ENCODE data around the gene CD248.

Gene CD248

DNA sequence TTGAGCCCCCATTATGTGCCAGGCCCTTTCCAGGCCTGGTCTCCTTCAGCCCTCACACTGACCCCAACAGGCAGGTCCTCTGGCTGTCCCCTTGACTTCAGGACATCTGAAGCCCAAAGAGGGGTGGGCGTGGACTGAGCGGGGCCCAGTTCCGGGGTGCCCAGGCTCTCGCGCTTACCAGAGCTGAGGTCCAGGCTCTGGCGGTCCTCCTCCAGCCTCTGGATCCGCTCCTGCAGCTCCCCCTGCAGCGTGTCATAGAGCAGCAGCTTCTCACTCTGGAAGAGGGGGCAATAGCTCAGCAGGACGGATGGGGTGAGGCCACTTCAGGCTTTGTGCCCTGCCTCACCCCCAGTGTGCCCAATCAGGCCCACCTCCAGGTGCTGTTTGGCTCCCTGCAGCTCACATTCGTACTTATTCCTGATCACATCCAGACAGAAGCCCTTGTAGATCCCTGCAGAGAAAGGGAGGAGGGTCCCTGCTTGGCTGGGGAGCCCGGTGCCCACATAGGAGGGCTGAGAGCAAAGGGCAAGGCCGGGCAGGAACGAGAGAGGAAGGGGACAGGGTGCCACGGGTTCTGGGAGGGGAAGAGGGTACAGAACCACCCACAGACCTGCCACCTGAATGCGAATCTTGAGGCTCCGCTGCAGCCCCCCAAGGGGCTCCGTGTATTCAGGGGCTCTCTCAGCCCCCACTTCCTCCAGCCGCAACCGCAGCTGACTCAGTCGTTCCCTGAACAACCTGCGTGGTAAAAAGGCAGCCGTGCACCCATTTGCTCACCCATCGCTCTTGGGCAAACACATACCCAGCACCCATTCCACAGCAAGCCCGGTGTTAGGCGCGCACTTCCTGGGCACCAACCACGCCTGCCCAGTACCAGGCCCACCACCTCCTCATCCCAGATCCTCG lies 24.0 kb upstream of the CD248 start:
- DNase-seq = no peak

DNA sequence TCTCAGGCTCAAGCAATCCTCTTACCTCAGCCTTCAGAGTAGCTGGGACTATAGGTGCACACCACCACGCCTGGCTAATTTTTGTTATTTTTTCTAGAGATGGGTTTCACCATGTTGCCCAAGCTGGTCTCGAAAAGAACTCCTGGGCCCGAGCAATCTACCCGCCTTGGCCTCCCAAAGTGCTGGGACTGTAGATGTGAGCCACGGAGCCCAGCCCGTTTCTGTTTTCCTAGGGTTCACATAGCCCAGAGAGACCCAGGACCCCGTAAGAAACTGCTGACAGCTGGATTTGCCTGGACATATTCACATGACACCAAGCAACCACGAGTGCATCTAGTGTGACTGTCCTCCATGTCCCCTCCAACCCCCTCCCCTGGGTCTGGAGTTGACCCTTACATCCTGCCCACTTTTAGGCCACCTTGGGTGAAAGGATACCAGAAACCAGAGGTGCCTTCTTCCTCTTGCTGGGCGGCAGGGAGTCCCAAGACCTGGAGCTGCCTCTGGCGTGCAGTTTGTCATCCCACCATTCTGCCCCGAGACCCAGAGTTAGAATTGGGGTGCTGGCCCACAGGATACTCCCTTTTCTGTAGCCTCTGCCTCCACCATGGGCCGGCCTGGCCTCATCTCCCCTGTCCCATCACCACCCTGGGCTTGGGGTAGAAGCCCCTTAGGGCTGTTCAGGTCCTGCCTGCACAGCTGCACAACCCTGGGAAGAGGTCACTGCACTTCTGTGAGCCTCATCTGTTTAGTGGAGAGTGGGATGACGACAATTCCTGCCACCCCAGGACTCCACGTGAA lies 23.0 kb upstream of the CD248 start:
- DNase-seq = no peak

DNA sequence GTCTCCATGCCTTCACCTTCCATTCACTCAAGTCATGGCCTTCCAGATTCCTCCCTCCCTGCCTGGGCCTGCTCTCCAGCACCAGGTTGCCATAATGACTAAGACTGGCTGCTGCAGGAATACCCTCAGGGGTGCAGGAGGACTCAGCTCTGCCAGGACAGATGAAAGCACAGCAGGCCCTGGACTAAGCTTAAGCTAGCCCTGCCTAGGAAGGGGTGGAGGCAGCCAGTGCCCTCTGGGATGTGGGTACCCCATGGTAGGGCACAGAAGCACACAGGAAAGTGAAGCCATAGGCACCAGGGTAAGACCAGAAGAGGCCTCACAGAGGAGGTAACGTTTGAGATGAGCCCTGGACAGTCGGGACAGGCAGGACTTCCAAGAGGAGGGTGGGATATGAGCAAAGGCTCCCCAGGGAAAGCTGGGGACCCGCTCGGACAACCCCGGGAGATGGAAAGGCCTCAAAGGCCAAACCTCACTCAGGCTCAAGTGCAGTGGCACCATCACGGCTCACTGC lies 22.4 kb upstream of the CD248 start:
- DNase-seq = no peak

DNA sequence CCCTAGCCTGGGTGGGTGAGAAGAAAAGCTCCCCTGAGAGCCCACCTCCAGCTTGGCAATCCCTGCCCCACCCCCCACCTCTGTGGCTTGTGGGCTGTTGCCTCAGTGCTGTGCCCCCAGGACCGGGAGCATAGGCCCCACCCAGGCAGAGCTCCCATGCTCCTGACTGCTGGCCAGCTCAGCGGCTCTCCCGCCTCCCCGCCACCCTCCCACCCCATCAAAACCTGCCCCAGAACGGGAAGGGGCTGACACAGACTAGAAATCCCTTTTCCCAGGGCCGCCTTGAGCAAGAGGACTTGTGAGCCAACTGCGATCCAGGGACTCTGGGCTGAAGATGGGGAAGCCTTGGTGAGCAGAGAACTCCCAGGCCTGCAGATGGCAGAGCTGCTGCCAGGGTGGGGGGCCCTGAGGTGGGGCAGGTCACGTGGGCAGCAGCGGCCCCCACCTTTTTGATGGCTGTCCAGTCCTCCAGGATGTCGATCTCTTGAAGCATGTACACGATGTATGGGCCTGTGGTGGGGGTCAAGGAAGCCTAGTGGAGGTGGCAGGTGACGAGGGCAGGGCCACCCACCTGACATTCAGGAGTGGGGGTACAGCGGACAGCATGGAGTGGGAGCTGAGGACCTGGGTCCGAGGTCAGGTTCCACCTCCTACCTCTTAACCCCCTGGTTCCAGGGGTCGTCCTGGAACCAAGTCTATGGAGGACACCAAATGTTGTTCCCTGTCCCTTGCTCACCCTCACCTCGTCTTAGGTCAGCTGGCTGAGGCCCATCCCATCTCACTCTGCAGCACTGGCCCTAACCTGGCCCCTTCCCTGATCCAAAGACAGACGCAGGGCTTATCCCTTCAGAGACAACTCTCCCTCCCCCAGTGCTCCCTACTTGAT lies 21.7 kb upstream of the CD248 start:
- no peak for DNase-seq

DNA sequence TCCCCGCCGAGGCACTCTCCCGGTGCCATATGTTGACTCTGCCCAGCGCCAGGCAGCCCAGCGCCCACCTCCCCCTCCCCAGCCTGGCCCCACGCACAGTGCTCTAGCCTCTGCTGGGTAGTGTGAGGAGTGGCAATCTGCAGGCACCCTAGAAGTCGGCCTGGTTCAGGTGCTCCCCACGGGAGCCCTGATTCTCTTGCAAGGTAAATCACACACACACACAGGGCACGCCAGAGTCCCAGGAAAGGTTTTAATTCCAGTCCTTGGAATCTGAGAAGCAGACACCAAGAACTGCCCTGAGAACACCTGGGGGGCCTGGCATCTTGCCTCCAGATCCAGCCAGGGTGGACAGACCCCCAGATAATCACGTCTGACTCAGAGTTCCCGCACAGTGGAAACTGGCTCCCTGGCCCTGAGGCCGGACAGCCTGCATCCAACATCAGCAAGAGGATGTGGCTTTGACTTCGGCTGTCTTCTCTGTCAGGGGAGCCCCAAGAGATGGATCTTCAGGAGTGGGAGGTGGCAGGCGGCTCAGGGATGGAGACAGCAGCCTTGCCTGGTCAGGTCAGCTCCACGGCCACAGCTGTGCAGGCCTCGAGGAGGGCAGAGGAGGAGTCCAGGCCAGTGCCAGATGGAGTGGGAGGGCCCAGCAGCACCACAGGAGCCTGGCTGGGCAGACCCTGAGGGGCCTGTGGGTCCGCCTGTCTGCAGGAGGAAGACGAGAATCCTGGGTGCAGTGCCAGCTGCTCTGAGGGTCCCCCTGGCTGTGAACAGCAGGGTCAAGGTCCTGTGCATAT lies 20.5 kb upstream of the CD248 start:
- DNase-seq = no peak

DNA sequence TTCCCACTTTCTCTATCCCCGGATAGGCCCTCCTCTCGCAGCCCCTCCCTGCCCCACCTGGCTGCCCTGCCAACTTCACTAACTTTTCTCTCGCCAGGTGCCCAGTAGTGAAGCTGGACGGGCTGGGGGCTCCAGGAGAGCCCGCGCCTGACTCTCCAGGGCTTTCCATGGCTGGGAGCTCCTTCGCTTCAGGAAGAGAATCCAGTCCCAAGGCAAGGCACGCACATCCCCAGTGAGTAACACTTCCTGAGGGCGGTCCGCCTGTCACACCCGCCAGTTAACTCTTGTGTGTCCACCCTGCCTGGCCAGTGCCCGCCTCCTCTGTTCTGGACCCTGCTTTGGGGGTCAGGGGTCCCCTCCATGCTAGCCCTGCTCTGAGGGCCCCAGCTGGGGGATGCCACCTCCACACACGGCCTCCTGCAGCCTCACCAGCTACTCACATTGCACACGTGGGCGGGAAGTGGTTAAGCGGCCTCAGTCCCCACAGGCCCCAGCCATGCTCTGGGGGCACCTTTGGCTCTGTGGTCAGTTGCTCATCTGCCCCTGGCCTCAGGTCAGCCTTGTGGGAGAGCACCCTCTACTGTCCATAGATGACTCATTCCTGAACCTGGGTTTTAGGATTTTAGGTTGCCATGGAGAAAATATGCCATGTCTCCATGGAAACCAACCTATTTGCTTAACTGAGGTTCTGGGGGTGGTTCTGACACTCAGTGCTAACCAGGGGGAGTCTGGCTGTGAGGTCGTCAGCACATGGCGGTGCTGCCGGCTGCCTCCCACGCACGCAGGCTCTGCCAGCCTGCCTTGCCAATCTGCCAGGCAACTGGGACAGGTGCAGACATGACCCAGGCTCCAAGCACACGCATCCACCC lies 19.6 kb upstream of the CD248 start, which contains the start of gene RIN1:
TSS of gene RIN1 (minus strand) at position 201 of the 869 bp plus-strand sequence. CDS start at position 169, 32 bp downstream.
- peak; percentile 73 for DNase-seq

DNA sequence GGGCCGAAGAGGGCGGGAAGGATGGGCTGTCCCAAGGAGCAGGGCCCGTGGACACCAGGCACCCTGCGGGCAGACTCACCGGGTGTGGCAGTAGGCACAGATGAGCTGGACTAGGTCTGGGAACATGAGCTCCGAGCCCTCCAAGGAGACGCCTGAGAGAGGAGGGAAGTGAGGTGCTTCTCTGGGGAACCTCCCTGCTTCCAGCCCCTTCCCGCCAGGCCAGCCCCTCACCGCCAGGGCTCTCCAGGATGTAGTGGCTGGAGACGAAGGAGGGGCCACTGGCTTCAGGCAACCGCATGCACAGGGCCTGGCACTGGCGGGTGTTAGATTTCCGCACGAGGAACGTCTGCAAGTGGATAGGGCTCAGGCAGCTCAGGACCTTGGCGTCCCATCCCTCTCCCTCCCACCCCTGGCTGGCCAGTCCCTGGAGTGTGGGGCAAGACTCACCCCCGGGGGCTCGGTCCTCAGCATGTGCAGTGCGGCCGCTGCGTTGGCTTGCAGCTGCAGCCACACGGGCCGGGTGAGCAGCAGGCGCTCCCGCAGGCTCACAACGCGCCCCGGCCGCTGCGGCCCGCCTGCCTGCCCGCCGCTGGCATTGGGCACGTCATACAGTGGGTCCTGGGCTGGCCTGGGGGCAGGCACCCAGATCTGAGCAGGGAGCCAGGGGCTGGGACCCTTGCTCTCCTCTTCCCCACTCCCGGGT lies 18.8 kb upstream of the CD248 start:
- no peak for DNase-seq

DNA sequence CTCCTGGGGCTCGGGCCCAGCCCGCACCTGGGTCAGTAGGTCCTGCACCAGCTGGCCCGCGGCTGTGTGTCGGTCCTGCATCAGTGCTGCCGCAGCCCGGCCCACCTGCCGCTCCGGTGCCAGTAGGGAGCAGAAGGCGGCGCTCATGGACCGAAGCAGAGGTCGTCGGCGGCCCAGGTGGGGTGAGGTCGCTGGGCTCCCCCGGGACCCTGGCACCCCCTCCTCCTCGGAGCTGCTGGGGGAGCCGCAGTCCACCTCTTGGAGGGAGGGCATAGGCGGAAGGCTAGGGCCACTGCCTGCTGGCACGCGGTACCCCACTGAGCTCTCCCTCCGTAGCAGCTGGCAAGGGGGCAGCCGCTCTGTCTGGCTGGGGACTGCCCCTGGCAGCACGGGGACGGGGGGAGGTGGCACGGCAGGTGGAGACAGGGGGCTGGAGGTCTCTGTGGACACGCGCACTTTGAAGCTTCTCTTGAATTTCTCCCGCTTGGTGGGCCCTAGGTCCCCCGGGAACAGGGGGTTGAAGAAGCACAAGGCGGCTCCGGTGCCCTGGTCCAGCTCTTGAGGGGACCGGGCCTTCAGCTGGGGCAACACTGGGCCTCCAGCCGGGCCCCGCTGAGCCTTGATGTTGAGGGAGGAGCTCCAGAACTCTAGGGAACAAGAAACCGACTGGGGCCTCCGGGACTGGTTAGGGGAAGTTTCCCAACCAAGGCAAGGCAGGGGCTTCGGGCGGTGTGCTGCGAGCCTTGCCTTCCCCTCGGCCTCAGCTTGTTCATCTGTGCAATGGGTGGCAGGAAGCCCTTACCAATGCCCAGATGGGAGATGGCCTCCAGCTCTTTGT lies 18.0 kb upstream of the CD248 start:
- no peak for DNase-seq

DNA sequence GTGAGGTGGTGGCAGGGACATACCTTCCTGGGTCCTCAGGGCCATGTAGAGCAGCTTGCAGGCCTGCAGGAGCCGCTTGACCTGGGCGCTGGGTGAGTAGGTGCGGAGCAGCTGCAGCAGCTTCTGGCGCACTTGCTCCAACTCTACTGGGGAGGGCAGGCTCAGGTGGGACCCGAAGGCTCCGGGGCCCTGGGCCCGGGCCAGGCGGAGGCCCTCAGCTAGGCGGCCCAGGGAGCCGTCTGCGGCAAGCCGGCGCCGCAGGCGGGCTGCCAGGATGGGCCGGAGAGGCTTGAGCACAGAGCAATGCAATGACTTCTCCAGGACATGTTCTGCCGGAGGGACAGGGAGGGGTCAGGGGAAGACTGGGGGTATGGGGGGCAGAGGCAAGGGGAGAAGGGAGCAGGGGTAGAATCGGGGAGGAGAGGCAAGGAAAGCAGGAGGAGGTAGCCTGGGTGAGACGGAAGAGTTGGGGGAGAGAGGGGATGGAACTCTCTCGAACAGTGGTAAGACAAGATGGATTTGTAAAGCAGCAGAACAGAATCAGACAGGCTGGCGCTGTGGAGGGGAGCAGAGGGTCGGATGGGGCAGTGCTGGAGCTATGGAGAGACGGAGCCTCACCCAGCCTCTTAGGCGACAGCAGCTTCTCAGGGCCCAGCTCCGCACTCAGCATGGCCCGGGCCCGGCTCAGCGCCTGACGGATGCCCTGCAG lies 17.2 kb upstream of the CD248 start:
- no peak for DNase-seq

DNA sequence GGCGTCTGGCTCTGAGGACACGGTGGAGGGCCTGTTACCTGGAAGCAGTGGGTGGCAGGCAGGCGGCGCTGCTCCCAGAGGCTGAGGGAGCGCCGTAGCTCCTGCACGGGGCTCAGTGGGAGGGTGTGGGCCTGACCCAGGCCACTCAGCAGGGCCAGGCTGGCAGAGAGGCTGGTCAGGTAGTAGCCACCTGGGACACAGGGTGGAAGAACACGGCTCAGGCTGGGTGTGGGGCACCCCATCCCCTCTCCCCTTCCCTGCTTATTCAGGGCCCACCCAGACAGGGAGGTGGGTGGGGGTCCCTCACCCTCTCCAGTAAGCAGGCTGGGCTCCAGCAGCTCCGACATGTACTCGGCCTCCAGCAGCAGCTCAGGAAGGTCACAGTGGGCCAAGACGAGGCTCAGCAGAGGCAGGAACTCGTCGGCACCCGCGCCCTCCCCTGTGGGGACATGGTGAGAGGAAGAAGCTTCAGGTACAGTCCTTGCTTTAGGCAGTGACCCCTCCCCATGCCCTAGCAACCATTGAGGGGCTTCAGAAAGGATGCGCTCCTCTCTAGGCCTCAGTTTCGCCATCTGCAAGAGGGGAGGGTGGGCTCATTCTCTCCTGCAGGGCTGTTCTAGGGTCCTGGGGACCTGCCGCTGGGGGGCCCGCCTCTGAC lies 16.5 kb upstream of the CD248 start:
- DNase-seq = no peak

DNA sequence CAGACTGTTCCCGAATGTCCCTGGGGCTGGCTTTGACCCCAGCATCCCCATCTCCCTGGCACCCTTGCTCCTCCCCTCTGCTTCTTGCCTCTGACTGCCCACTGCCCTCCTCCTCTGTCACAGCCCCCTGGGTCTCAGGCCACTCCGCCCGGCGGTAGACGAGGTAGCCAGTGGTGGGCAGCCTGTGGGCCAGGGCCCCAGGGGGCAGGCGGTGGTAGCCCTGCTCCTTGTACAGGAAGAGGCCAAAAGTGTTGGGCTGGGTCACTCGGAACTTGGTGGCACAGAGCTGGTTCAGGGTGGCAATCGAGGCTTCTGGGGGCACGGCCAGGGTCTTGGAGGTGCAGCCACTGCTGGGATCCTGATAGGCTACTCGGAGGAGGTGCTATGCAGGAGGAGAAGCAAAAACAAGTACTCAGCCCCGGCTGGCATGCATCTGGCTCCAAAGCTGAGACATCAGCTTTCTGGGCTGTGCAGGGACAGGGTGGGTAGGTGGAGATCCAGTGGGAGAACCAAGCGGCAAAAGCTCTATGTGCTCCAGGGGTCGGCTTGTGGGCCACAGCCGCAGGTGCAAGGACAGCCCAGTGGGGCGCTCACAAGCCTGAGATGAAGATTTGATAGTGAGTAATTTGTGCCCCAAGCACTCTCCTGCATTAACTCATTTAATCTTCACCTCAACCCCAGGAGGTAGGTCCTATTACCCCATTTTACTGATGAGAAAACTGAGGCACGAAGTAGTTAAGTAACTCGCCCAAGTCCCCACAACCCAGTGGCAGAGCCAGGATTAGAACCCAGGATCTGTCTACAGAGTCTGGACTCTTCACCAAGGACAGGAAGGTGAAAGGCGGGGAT lies 15.8 kb upstream of the CD248 start:
- no peak for DNase-seq

DNA sequence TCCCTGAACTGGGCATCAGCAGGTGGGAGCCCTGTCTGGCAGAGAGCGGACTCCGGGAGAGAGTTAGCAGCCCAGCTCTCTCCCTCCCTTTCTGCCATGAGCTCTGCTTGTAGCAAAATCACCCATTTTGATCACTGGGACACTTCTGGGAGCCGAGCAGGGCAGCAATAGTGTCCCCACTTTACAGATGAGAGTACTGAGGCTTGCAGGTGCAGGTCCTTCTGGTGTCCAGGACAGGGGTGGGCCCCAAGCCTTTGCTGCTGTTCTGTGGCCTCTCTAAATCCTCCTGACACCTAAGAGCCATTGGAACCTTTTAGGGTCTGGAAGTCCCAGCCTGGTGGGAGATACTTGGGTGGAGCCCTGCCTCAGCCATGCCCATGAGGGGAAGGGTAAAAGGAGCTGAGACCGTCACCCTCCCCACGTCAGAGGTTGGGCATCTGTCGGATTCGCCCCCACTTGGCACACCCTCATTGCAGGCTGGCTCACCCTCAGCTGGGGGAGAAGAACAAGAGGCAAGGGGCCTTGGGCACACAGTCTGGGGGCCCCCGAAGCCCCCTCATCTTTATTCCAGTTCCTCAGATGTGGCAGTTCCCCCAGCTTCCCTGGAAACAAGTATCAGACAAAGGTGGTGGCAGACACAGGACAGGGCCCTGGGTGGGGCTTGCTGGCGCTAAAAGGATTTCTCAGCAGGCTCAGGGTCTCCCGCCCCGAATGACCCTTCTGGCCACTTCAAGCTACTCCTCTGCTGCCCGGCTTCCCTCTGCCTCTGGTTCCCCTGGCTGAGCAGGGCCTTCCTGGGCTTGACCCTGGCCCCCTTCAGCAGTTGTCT lies 14.9 kb upstream of the CD248 start:
- no peak for DNase-seq

DNA sequence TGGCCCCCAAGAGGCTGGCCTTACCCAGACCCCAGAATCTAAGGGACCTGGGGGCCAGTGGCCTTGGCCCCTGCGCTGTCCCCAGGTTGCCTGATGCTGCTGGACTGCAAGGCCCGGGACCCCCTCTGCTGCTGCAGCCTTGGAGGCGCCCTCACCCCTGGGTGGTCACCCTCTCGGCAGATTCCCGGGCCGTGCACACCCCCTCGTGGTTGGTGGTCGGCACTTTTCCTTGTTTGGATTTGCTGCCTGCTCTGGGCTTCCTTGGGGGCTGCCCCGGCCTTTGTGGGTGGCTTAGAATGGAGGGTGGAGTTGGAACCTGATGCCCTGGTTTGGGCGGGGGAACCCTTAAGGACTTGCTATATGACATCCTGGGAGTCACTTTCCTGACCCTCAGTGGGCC lies 14.1 kb upstream of the CD248 start:
- no peak for DNase-seq

DNA sequence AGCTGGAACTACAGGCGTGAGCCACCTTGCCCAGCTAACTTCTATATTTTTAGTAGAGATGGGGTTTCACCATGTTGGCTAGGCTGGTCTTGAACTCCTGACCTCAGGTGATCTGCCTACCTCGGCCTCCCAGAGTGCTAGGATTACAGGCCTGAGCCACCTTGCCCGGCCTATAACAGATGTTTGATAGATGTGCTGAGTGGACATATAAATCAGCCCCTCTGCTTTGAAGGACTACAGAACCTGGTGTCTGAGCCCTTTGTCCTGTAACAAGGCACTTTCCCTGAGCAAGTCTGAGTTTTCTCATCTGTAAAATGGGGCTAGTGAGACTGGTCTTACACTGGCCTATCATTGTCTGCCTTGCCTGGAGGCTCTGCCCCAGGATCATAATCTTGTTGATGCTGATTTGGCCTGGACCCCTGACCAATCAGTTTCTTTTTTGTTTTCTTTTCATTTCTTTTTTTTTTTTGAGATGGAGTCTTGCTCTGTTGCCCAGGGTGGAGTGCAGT lies 12.4 kb upstream of the CD248 start:
- no peak for DNase-seq

DNA sequence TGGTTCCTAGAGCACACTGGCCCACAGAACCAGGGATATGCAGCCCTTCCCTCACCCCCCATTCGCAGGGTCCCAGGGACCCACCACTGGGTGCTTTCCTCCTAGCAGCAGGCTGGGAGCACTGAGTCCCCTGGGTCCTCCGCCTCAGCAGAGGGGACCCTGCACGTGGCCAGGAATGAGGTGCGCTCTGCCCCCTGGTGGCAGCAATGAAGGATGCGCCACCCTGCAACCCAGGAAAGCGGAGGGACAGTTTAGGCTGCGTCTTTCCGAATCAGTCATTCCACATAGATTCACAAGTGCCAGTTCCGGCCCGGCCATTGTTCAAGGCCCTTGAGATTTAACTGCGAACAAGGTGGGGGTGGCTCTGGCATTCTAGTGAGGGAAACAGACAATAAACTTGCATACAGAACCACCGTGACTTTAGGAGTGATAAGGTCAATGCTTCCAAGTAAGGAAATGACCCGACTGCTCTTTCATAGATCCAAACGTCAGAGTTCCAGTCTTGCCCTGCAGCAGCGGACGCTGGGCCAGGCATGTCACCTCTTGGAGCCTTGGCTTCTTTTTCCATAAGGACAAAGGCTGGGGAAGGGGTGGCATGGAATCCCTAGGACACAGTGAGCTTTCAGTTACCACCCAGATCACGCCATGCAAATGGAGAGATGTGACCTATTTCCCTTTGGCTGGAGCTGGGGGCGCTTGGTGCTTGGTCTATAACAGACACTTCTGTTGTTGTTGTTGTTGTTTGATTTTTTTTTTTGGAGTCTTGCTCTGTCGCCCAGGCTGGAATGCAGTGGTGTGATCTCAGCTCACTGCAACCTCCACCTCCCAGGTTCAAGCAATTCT lies 11.7 kb upstream of the CD248 start:
- peak; percentile 83 for DNase-seq

Data from CD4-positive, alpha-beta T cell treated with Interleukin-15 for 1 hour (primary cell).